ENCODE measurements around the gene PGAP2. TPM values are rescaled to one million over a fixed set of nuclear protein-coding genes. Genes with fewer than 3 reads are reported as not detected.
"Not testable (repeated sequence)": the region's sequence is repeated elsewhere in the genome, so short reads cannot be mapped to it uniquely, and the experiment has no call there.

Gene PGAP2
- 10.3 and 10.9 TPM in 2 replicates for total RNA-seq

DNA sequence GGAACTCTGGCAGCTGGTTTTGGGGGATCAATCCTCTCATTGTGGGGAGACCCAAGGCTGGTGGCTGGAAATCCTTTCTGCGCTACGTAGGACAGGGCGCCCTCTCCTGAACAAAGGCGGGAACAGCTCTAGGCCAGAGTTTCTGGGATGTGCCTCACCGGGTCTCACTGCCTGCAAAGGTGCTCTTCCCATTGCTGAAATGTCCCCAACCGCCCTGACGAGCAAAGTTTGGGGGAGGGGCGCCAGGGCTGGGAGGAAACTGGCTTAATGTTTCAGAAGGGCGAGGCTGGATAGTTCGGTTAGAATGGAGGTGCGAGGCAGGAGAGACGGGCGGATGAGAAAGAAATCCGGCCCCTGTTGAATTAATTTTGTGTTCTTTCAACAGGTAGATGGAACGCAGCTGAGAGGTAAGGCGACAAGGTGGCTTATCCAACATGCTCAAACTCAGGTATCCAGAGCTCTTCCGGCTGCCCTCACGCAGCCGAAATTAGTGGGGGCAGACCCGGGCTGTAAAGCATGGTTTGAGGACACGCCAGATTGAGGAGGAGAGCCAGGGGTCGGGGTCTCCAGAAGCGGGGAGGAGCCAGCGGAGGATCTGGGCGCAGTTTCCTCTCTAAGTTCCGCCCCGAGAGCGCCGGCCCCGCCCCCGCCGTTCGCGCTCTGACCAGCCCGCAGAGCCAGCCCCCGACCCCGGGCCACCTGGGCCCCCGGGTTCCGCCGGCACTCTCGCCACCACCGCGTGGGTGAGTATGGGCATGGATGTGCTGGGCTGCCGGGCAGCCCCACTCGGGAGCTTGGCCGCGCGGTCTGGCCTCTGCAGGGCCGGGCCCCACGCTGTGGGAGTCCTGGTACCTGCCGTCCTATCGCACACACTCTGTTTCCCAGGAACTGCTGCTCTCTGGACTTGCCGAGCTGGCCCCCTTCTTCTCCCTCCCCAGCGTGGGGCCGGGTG, at the start of gene PGAP2:
Gene PGAP2 (plus strand): TSS at position 652 of the 952 bp plus-strand sequence. CDS start 2,700 bp downstream, outside the sequence.
- Histone ChIP-seq H3K27me3 (ENCODE audit: insufficient read depth, low read length) (no peaks in the 10 kb centered on the region), H3K4me3 (ENCODE audit: insufficient read depth, low read length) (peak within 1 kb of the TSS; percentile 93), H4K20me1 (ENCODE audit: insufficient read depth, low read length) (no peaks in the 10 kb centered on the region), H3K9me3 (ENCODE audit: low read depth, low read length) (no peaks in the 10 kb centered on the region), H3K4me1 (ENCODE audit: insufficient read depth, low read length) (peaks cover 16% of the 10 kb centered on the region), H3K4me2 (ENCODE audit: insufficient read depth, low read length) (peak within 1 kb of the TSS; percentile 100), H2AFZ (ENCODE audit: low read length) (peak within 1 kb of the TSS; percentile 99), H3K36me3 (ENCODE audit: insufficient read depth, low read length) (no peaks in the 10 kb centered on the region), H3K79me2 (ENCODE audit: insufficient read depth, low read length) (no peaks in the 10 kb centered on the region), H3K27ac (ENCODE audit: low read depth, low read length) (peak within 1 kb of the TSS; percentile 48)
- TF ChIP-seq, protein P1, sequence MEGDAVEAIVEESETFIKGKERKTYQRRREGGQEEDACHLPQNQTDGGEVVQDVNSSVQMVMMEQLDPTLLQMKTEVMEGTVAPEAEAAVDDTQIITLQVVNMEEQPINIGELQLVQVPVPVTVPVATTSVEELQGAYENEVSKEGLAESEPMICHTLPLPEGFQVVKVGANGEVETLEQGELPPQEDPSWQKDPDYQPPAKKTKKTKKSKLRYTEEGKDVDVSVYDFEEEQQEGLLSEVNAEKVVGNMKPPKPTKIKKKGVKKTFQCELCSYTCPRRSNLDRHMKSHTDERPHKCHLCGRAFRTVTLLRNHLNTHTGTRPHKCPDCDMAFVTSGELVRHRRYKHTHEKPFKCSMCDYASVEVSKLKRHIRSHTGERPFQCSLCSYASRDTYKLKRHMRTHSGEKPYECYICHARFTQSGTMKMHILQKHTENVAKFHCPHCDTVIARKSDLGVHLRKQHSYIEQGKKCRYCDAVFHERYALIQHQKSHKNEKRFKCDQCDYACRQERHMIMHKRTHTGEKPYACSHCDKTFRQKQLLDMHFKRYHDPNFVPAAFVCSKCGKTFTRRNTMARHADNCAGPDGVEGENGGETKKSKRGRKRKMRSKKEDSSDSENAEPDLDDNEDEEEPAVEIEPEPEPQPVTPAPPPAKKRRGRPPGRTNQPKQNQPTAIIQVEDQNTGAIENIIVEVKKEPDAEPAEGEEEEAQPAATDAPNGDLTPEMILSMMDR (IDR thresholded peaks at IDR 0.05; ENCODE audit: extremely low read depth, low read depth, low read length), result peak; percentile 82
- DNase-seq (ENCODE audit: insufficient read length, low spot score, missing footprints), result peak; percentile 95

DNA sequence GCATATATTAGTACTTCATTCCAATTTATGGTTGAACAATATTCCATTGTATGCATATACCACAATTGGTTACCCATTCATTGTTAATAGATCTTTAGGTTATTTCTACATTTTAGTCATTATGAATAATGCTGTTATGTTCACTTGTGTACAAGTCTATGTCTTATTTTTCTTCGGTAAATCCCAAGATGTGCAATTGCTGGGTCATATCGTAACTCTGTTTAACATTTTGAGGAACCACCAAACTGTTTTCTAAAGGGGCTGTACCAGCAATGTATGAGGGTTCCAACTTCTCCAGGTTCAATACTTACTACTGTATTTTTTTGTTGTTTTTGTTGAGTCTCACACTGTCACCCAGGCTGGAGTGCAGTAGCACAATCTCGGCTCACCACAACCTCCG, 44.1 kb upstream of the PGAP2 start:
- no peak overlapping the region for H2AFZ ChIP-seq (ENCODE audit: low read length)
- no peaks in the 10 kb centered on the region for H3K27me3 ChIP-seq (ENCODE audit: insufficient read depth, low read length)
- H3K4me3 ChIP-seq (ENCODE audit: insufficient read depth, low read length), result no peak overlapping the region
- no peak overlapping the region for H3K27ac ChIP-seq (ENCODE audit: low read depth, low read length)
- peaks cover 93% of the 10 kb centered on the region for H3K36me3 ChIP-seq (ENCODE audit: insufficient read depth, low read length)
- TF ChIP-seq, protein P1 (IDR thresholded peaks at IDR 0.05; ENCODE audit: extremely low read depth, low read depth, low read length), result no peak
- H3K4me1 ChIP-seq (ENCODE audit: insufficient read depth, low read length), result no peaks in the 10 kb centered on the region
- H3K79me2 ChIP-seq (ENCODE audit: insufficient read depth, low read length), result peaks cover 5% of the 10 kb centered on the region
- no peaks in the 10 kb centered on the region for H4K20me1 ChIP-seq (ENCODE audit: insufficient read depth, low read length)
- DNase-seq (ENCODE audit: insufficient read length, low spot score, missing footprints), result no peak
- H3K4me2 ChIP-seq (ENCODE audit: insufficient read depth, low read length), result no peak overlapping the region
- no peaks in the 10 kb centered on the region for H3K9me3 ChIP-seq (ENCODE audit: low read depth, low read length)

DNA sequence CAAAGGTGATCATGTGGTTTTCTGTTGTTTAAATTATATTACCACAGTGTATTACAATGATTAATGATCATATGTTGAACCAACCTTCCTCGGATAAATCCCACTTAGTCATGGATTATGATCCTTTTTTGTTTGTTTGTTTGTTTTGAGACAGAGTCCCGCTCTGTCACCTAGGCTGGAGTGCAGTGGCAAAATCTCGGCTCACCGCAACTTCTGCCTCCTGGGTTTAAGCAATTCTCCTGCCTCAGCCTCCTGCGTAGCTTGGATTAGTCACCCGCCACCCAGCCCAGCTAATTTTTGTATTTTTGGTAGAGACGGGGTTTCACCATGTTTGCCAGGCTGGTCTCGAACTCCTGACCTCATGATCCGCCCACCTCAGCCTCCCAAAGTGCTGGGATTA, 41.5 kb upstream of the PGAP2 start:
- not testable (repeated sequence) for DNase-seq (ENCODE audit: insufficient read length, low spot score, missing footprints); H3K9me3 ChIP-seq (ENCODE audit: low read depth, low read length); H3K4me3 ChIP-seq (ENCODE audit: insufficient read depth, low read length); H2AFZ ChIP-seq (ENCODE audit: low read length); H3K79me2 ChIP-seq (ENCODE audit: insufficient read depth, low read length); H3K27me3 ChIP-seq (ENCODE audit: insufficient read depth, low read length); H3K4me1 ChIP-seq (ENCODE audit: insufficient read depth, low read length); H3K4me2 ChIP-seq (ENCODE audit: insufficient read depth, low read length); H3K27ac ChIP-seq (ENCODE audit: low read depth, low read length); H4K20me1 ChIP-seq (ENCODE audit: insufficient read depth, low read length)
- peaks cover 90% of the 10 kb centered on the region for H3K36me3 ChIP-seq (ENCODE audit: insufficient read depth, low read length)

DNA sequence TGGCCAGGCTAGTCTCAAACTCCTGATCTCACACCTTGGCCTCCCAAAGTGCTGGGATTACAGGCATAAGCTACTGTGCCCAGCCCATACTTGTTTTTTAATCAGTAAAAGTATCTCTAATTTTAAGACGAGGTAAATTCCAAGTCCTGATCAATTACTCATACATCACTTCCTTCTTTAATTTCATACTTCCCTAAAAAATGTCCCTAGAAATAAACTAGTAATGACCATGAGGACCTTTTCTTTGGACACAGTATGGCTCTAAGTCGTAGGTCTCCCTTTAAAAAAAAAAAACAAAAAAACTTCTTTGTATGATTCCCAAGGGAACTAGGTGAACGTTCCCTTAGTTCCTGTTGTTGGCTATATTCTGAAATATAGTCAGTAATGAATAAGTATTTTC, 40.8 kb upstream of the PGAP2 start:
- H3K4me1 ChIP-seq (ENCODE audit: insufficient read depth, low read length), result no peaks in the 10 kb centered on the region
- H3K27ac ChIP-seq (ENCODE audit: low read depth, low read length), result no peak overlapping the region
- H3K4me3 ChIP-seq (ENCODE audit: insufficient read depth, low read length), result no peak overlapping the region
- no peak for DNase-seq (ENCODE audit: insufficient read length, low spot score, missing footprints)
- H4K20me1 ChIP-seq (ENCODE audit: insufficient read depth, low read length), result no peaks in the 10 kb centered on the region
- TF ChIP-seq, protein P1 (IDR thresholded peaks at IDR 0.05; ENCODE audit: extremely low read depth, low read depth, low read length), result no peak
- no peak overlapping the region for H3K4me2 ChIP-seq (ENCODE audit: insufficient read depth, low read length)
- H3K9me3 ChIP-seq (ENCODE audit: low read depth, low read length), result no peaks in the 10 kb centered on the region
- peaks cover 4% of the 10 kb centered on the region for H3K79me2 ChIP-seq (ENCODE audit: insufficient read depth, low read length)
- no peak overlapping the region for H2AFZ ChIP-seq (ENCODE audit: low read length)
- peaks cover 91% of the 10 kb centered on the region for H3K36me3 ChIP-seq (ENCODE audit: insufficient read depth, low read length)
- H3K27me3 ChIP-seq (ENCODE audit: insufficient read depth, low read length), result no peaks in the 10 kb centered on the region
